ENCODE results near the gene MBD5. TPM values are rescaled to one million over a fixed set of nuclear protein-coding genes. Genes with fewer than 3 reads are reported as not detected.

The MBD5 gene
- total RNA-seq, 1 experiment from 2014 or later: 33.9 TPM

DNA sequence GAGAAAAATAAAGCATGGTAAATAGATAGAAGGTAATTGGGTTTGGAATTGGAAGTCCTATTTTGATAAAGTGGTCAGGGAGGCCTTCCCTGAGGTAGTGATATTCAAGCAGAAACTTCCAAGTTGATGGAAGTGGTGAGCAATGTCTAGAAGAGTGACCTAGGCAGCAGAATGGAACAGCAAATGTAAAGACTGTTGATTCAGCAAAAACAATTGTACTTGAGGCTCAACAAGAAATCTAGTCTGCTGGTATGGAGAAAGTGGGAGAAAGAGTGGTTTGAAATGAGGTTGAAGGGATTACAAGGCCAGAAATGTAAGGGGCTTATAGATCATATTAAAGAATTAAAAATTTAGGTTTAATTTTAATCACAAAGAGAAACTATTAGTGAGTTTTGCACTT is 181.3 kb downstream of the MBD5 start:
- no TSS peak for BruUV-seq (replicated peaks)
- Mint-ChIP-seq H3K27ac (ENCODE audit: low read depth, unreplicated experiment) (no peak overlapping the region), H3K9me3 (ENCODE audit: unreplicated experiment) (no peaks in the 10 kb centered on the region), H3K4me3 (ENCODE audit: unreplicated experiment) (no peak overlapping the region), H3K27me3 (ENCODE audit: insufficient read depth, unreplicated experiment) (no peaks in the 10 kb centered on the region), H3K36me3 (ENCODE audit: insufficient read depth, unreplicated experiment) (peaks cover 6% of the 10 kb centered on the region), H3K4me1 (ENCODE audit: insufficient read depth, unreplicated experiment) (no peaks in the 10 kb centered on the region)
- ChIA-PET POLR2A (interaction anchor here (1.1 kb wide), 1 partner anchor 212 kb away, joined by 3 read pairs; no protein-coding TSS in a partner anchor), CTCF (interaction anchor here (0.7 kb wide), 2 partner anchors 37 to 108 kb away, joined by 3 to 4 read pairs; no protein-coding TSS in a partner anchor)
- DNase-seq (ENCODE audit: unreplicated experiment): no peak
- TF ChIP-seq, protein P1, sequence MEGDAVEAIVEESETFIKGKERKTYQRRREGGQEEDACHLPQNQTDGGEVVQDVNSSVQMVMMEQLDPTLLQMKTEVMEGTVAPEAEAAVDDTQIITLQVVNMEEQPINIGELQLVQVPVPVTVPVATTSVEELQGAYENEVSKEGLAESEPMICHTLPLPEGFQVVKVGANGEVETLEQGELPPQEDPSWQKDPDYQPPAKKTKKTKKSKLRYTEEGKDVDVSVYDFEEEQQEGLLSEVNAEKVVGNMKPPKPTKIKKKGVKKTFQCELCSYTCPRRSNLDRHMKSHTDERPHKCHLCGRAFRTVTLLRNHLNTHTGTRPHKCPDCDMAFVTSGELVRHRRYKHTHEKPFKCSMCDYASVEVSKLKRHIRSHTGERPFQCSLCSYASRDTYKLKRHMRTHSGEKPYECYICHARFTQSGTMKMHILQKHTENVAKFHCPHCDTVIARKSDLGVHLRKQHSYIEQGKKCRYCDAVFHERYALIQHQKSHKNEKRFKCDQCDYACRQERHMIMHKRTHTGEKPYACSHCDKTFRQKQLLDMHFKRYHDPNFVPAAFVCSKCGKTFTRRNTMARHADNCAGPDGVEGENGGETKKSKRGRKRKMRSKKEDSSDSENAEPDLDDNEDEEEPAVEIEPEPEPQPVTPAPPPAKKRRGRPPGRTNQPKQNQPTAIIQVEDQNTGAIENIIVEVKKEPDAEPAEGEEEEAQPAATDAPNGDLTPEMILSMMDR (IDR thresholded peaks at IDR 0.05; ENCODE audit: unreplicated experiment): no peak
- intact Hi-C loops (cut with micrococcal nuclease): loop anchor here (5.0 kb wide), 1 partner anchor 265 kb away; no protein-coding TSS in a partner anchor

DNA sequence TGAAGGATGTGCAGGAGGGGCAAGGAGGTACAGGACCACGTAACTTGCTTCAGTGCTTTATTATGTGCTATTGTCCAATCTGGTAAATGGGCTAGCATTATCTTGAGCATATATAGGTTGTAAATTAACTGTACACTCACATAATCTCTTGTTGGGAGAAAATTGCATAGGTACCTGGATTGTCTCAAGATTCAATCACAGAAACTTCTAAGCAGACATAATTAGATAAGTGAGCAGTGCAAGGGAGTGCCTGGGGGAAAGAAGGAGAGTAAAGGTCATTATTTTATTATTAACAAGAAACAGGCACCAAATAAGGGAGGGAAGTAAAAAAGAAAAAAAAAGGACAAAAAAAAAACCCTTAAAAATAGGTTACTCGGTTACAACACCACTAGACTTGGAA is 186.2 kb downstream of the MBD5 start:
- Mint-ChIP-seq H3K4me1 (ENCODE audit: insufficient read depth, unreplicated experiment) (no peaks in the 10 kb centered on the region), H3K36me3 (ENCODE audit: insufficient read depth, unreplicated experiment) (peaks cover 6% of the 10 kb centered on the region), H3K9me3 (ENCODE audit: unreplicated experiment) (no peaks in the 10 kb centered on the region), H3K27ac (ENCODE audit: low read depth, unreplicated experiment) (no peak overlapping the region), H3K4me3 (ENCODE audit: unreplicated experiment) (no peak overlapping the region), H3K27me3 (ENCODE audit: insufficient read depth, unreplicated experiment) (no peaks in the 10 kb centered on the region)
- POLR2A ChIA-PET: no interaction called here
- intact Hi-C loops (cut with micrococcal nuclease): no loop called here
- no TSS peak for BruUV-seq (replicated peaks)
- TF ChIP-seq, protein P1 (IDR thresholded peaks at IDR 0.05; ENCODE audit: unreplicated experiment): no peak
- no peak for DNase-seq (ENCODE audit: unreplicated experiment)
- CTCF ChIA-PET: no interaction called here

DNA sequence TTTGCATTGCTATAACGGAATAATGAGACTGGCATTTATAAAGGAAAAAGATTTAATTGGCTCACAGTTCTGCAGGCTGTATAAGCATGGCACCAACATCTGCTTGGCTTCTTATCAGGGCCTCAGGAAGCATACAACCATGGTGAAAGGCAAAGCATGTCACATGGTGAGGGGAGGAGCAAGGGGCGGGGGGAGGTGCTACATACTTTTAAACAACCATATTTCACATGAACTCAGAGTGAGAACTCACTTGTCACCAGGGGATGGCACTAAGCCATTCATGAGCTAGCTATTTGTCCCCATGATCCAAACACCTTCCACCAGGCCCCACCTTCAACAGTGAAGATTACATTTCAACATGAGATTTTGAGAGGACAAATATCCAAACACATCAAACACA is 188.7 kb downstream of the MBD5 start:
- Mint-ChIP-seq H3K9me3 (ENCODE audit: unreplicated experiment) (no peaks in the 10 kb centered on the region), H3K36me3 (ENCODE audit: insufficient read depth, unreplicated experiment) (peaks cover 6% of the 10 kb centered on the region), H3K4me3 (ENCODE audit: unreplicated experiment) (no peak overlapping the region), H3K4me1 (ENCODE audit: insufficient read depth, unreplicated experiment) (no peaks in the 10 kb centered on the region), H3K27ac (ENCODE audit: low read depth, unreplicated experiment) (no peak overlapping the region), H3K27me3 (ENCODE audit: insufficient read depth, unreplicated experiment) (no peaks in the 10 kb centered on the region)
- POLR2A ChIA-PET: no interaction called here
- CTCF ChIA-PET: no interaction called here
- BruUV-seq (replicated peaks): no TSS peak
- intact Hi-C loops (cut with micrococcal nuclease): loop anchor here (5.0 to 10.0 kb wide), 2 partner anchors 187 to 295 kb away; partner anchors contain the start of genes MBD5 and ORC4
- no peak for DNase-seq (ENCODE audit: unreplicated experiment)
- TF ChIP-seq, protein P1 (IDR thresholded peaks at IDR 0.05; ENCODE audit: unreplicated experiment): no peak

DNA sequence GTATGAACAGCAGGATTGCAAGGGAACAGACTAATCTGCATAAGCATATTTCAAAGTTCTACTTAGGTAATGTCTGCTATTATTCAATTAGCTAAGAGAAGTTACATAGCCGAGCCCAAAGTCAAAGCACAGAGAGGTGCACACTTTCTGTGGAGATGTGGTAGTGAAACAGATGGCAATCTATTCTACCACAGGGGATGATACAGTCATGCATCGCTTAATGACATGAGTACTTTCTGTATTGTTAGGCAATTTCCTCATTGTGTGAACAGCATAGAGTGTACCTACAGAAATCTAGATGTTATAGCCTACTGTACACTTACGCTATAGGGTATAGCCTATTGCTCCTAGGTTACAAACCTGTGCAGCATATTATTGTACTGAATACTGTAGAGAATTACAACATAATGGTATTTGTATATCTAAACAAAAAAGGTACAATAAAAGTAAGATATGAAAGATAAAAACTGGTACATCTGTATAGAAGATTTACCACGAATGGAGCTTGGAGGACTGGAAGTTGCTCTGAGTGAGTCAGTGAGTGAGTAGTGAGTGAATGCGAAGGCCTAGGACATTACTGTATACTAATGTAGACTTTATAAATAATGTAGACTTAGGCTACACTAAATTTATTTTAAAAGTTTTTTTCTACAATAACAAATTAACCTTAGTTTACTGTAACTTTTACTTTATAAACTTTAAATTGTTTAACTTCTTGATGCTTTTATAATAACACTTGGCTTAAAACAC is 197.6 kb downstream of the MBD5 start:
- intact Hi-C loops (cut with micrococcal nuclease): loop anchor here (10.0 kb wide), 1 partner anchor 286 kb away; no protein-coding TSS in a partner anchor
- no TSS peak for BruUV-seq (replicated peaks)
- Mint-ChIP-seq H3K9me3 (ENCODE audit: unreplicated experiment) (peaks cover 23% of the 10 kb centered on the region), H3K36me3 (ENCODE audit: insufficient read depth, unreplicated experiment) (peaks cover 9% of the 10 kb centered on the region), H3K4me3 (ENCODE audit: unreplicated experiment) (no peak overlapping the region), H3K27me3 (ENCODE audit: insufficient read depth, unreplicated experiment) (no peaks in the 10 kb centered on the region), H3K4me1 (ENCODE audit: insufficient read depth, unreplicated experiment) (no peaks in the 10 kb centered on the region), H3K27ac (ENCODE audit: low read depth, unreplicated experiment) (no peak overlapping the region)
- TF ChIP-seq, protein P1 (IDR thresholded peaks at IDR 0.05; ENCODE audit: unreplicated experiment): no peak
- ChIA-PET POLR2A (no interaction called here), CTCF (interaction anchor here (0.6 kb wide), 3 partner anchors 189 to 1531 kb away, joined by 3 to 6 read pairs (median 3); no protein-coding TSS in a partner anchor)
- no peak for DNase-seq (ENCODE audit: unreplicated experiment)

All from MCF 10A (cell line).